SK-N-MC (cell line): ENCODE results near the gene AFF2.

Source experiments
- DNase-seq: peaks from one replicate; pipeline ENCODE4 v3.0.0-alpha.2; 2011; ENCODE audit warnings: low read depth, low spot score
- H3K27ac ChIP-seq: fragments of 200-600 bp; sonication (generic); 2 replicates; pipeline ENCODE4 v1.5.1; 2016; ENCODE audit warnings: mixed run types
- H3K36me3 ChIP-seq: fragments of 200-600 bp; sonication (generic); 2 replicates; pipeline ENCODE4 v1.6.1; 2017; ENCODE audit warnings: antibody characterized with exemption, low read length, mixed read lengths; ENCODE audit not compliant: insufficient read depth
- H3K4me3 ChIP-seq: fragments of 200-600 bp; sonication (generic); 2 replicates; pipeline ENCODE4 v1.5.1; 2016
- H3K9ac ChIP-seq: fragments of 200-600 bp; sonication (generic); 2 replicates; pipeline ENCODE4 v1.8.0; 2017; ENCODE audit warnings: mixed run types, mixed read lengths; ENCODE audit not compliant: insufficient read length
- H3K9me3 ChIP-seq: fragments of 200-600 bp; sonication (generic); 2 replicates; pipeline ENCODE4 v1.6.1; 2017; ENCODE audit warnings: low read depth, mild to moderate bottlenecking, antibody characterized with exemption, low read length, moderate library complexity, mixed read lengths
- EZH2 ChIP-seq: fragments of 200-600 bp; sonication (generic); IDR thresholded peaks from one replicate; pipeline ENCODE4 v1.6.1; 2017; ENCODE audit warnings: antibody characterized with exemption
- FOXP2 ChIP-seq: optimal IDR thresholded peaks from 2 replicates; pipeline ENCODE3; 2011; ENCODE audit warnings: mild to moderate bottlenecking, moderate library complexity; ENCODE audit not compliant: insufficient read depth; ENCODE audit errors: extremely low read length, control extremely low read depth
- POLR2AphosphoS5 ChIP-seq: IDR thresholded peaks from 2 replicates; pipeline ENCODE4 v1.6.1; 2012; ENCODE audit warnings: mild to moderate bottlenecking, low read depth, low read length, borderline replicate concordance

Gene AFF2

DNA sequence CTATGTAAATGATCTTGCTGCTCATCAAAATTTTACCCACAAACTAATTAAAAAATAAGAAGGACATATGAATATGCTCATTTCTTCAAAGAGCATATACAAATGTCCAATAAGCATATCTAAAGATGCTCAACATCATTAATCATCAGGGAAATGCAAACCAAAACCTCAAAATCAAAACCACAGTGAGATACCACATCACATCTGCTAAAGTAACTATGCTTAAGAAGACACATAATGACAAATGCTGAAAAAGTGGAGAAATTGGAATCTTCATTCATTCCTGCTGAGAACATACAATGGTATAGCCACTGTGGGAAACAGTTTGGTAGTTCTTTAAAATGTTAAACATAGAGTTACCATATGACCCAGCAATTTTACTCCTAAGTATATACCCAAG is 81.9 kb downstream of the AFF2 start:
- TF ChIP-seq EZH2 = no peak
- Histone ChIP-seq H3K36me3 (no peaks in the 10 kb centered on the region), H3K9ac (no peak overlapping the region), H3K4me3 (no peak overlapping the region), H3K27ac (no peak overlapping the region), H3K9me3 (no peaks in the 10 kb centered on the region)
- no peak for DNase-seq

DNA sequence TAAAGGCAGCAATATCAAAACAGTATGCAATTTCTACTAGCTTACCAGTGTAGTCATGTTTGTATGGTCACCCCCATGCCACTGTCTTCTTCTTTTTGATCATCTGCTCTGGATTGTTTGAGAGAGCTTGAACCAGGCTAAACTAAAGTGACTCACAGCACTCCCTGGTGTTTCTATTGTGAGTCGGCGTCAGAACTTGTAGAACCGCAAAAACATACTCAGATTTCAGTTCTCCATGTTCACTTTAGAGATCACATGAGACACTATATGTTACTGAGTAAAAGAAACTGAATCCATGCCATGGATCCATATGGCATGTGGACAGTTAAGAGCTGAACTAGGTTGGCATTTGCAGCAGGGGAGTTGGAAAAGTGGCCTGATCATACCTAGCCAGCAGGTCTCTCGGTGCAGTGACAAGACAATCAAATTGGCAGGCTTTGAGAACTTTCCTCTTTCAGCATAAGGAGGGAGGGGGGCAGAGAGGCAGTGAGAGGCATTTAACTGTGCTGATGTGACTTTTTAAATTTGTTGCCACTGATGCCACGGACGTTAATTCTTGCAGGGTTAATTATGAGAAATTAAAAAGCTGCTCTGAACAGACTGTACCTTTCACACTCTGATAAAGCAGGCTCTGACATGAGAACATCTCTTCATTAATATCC is 88.4 kb downstream of the AFF2 start:
- Histone ChIP-seq H3K36me3 (no peaks in the 10 kb centered on the region), H3K4me3 (no peak overlapping the region), H3K9ac (no peak overlapping the region), H3K27ac (no peak overlapping the region), H3K9me3 (no peaks in the 10 kb centered on the region)
- TF ChIP-seq FOXP2 (no peak), POLR2AphosphoS5 (no peak), EZH2 (no peak)
- DNase-seq = no peak

DNA sequence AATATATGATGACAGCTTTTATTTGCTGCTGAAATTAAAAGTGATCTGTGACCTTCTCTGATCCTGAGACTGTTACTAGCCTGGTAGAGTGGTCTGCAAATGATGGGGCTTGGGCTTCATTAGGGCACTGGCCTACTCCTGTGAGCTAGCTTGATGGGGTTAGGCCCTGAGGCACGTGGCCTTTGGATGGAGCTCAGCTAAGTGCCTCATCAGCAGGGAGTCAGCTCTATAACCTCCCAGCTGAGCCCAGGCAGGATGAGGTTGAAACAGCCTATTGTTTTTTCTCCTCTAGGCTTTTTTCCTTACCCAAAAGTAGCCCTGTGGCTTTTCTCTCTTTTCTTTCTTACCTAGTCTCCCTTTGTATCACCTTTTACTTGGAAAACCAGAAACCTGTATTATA is 92.2 kb downstream of the AFF2 start:
- no peaks in the 10 kb centered on the region for H3K9me3 ChIP-seq
- no peak overlapping the region for H3K9ac ChIP-seq
- H3K36me3 ChIP-seq = no peaks in the 10 kb centered on the region
- no peak overlapping the region for H3K4me3 ChIP-seq
- TF ChIP-seq FOXP2 = no peak
- no peak for TF ChIP-seq POLR2AphosphoS5
- no peak for TF ChIP-seq EZH2
- DNase-seq = no peak
- H3K27ac ChIP-seq = no peak overlapping the region

DNA sequence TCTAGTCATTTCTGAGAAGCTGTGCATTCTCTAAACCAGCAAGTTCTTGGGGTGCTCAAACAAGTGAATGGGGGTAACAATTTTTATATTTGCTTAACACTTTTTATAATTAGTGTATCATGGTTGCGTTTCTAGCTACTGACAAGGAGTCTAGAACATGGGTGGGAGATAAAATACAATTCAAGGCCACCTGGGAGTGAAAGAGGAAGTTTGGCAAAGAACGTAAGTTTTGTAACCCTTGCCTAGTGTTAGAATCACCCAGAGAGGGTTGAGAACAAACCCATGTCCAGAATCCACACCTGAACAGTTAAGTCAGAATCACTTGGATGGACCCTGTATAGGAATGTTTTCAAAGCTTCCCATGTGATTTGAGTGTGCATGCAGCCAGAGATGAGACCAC is 92.7 kb downstream of the AFF2 start:
- TF ChIP-seq FOXP2 = no peak
- no peak for TF ChIP-seq POLR2AphosphoS5
- TF ChIP-seq EZH2 = no peak
- H3K36me3 ChIP-seq = no peaks in the 10 kb centered on the region
- H3K4me3 ChIP-seq = no peak overlapping the region
- no peak overlapping the region for H3K27ac ChIP-seq
- no peaks in the 10 kb centered on the region for H3K9me3 ChIP-seq
- H3K9ac ChIP-seq = no peak overlapping the region
- no peak for DNase-seq

DNA sequence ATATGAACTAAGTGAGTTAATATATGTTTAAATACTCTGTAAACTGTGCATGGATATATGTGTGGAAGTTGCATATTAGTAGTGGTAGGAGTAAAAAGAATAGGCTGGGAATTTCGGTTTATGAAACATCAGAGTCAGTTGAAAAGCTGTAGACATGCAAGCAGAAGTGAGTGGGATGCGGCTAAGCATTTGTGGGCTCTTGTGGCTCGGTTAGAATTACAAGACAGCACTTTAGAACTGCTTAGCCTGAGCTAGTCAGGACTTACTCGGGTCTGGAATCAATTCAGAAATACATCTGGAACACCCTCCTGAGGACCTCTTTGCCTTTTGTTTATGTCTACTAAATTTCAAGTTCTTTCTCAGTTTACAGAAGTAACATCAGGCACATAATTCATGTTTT is 93.6 kb downstream of the AFF2 start:
- no peak for DNase-seq
- Histone ChIP-seq H3K4me3 (no peak overlapping the region), H3K27ac (no peak overlapping the region)

DNA sequence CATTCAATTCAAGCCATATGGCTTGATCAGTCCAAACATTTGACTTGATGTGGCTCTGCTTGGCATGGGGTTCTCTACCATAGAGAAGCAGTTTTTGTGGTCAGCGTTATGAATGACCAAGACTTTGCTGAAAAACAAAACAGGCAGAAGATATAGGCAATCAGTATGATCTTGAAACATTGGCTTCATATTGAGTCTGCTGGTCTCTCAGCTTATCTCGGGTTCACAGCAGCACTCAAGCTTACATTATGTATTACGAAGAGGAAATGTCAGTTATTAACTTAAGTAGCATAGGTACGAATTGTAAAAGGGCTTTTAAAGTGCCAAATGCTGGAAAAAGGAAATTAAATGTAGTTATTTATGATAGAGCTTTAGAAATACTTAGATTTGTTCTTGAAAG is 99.0 kb downstream of the AFF2 start:
- Histone ChIP-seq H3K27ac (no peak overlapping the region), H3K36me3 (no peaks in the 10 kb centered on the region), H3K4me3 (no peak overlapping the region), H3K9ac (no peak overlapping the region), H3K9me3 (no peaks in the 10 kb centered on the region)
- DNase-seq = no peak
- no peak for TF ChIP-seq FOXP2
- no peak for TF ChIP-seq EZH2
- TF ChIP-seq POLR2AphosphoS5 = no peak

More for the DNA sequence above, 93.6 kb downstream of the AFF2 start:
- Histone ChIP-seq H3K9ac (no peak overlapping the region), H3K9me3 (no peaks in the 10 kb centered on the region), H3K36me3 (no peaks in the 10 kb centered on the region)
- TF ChIP-seq FOXP2 (no peak), EZH2 (no peak), POLR2AphosphoS5 (no peak)

DNA sequence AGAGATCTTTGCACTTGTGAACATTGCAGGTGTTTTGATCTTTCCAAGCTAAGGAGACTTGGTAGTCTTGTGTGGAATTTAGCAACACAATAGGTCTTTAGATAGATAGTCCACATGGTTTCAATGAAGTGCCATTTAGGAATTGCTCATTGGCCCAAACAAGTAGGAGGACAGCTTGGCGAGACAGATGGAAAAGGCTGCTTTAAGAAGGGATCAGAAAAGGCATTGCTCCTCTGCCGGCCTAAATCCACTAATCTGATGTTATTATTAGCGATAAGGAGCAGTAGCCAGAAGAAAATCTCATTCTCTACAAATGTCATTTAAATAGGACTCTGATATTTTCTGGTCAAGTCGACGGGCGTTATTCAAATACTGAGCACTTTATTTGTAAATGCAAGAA is 99.7 kb downstream of the AFF2 start:
- no peak overlapping the region for H3K27ac ChIP-seq
- TF ChIP-seq POLR2AphosphoS5 = no peak
- TF ChIP-seq FOXP2 = no peak
- TF ChIP-seq EZH2 = no peak
- H3K36me3 ChIP-seq = no peaks in the 10 kb centered on the region
- no peak for DNase-seq
- no peak overlapping the region for H3K9ac ChIP-seq
- no peaks in the 10 kb centered on the region for H3K9me3 ChIP-seq
- H3K4me3 ChIP-seq = no peak overlapping the region

DNA sequence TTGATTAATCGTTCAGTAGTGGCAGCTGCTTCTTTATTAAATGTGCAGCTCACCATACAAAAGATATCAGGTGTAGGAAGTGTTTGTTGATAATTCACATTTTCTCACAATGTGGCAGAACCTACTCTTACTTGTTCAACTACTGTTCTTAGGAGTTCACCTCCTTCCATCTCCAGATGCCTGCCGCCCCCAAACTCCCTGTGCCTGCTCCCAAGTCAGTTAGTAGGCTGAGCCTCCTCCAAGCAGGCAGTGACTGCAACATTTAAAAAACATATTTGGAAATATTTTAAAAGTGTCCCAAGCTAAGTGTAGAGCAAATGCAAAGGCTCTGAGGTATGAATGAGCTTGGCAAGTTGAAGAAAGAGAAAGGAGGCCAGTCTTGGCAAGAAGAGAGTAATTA is 100.2 kb downstream of the AFF2 start:
- no peak overlapping the region for H3K9ac ChIP-seq
- TF ChIP-seq EZH2 (no peak), POLR2AphosphoS5 (no peak), FOXP2 (no peak)
- H3K4me3 ChIP-seq = no peak overlapping the region
- no peak overlapping the region for H3K27ac ChIP-seq
- H3K36me3 ChIP-seq = no peaks in the 10 kb centered on the region
- no peaks in the 10 kb centered on the region for H3K9me3 ChIP-seq
- DNase-seq = no peak

DNA sequence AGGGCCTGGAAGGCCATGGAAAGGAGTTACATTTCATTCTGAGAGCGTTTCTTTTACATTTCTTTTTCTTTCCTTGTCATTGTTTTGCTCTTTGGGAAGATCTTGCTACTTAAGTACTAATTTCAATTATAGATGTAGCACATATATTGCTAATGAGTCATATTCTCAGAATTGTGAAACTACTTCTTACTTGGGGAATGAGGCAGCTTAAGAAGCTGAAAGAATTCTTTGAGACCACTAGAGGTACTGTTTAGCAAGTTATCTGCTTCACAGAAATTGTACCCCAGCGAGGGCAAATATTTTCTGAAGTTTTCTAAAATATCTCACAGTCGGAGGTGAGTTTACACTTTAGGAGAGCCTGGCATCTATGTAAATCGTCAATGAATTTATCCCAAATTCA is 100.6 kb downstream of the AFF2 start:
- no peak for DNase-seq
- no peak for TF ChIP-seq FOXP2
- TF ChIP-seq POLR2AphosphoS5 = no peak
- TF ChIP-seq EZH2 = no peak
- Histone ChIP-seq H3K9me3 (no peaks in the 10 kb centered on the region), H3K36me3 (no peaks in the 10 kb centered on the region), H3K9ac (no peak overlapping the region), H3K4me3 (no peak overlapping the region), H3K27ac (no peak overlapping the region)
